ENCODE measurements around the gene TAS2R41. TPM values are rescaled to one million over a fixed set of nuclear protein-coding genes. Genes with fewer than 3 reads are reported as not detected.
"Not testable (repeated sequence)": the region's sequence is repeated elsewhere in the genome, so short reads cannot be mapped to it uniquely, and the experiment has no call there.

Gene TAS2R41
- total and polyA plus RNA-seq, 12 donors, result 0.28 TPM; not detected in 11

- intact Hi-C loops (cut with DNase I), result no loop called here
Measured at GRCh38 chr7:143463957-143464356, 13.7 kb upstream of the TAS2R41 start.

GRCh38 chr7:143467724-143468123 is 9.9 kb upstream of the TAS2R41 start:
- no peak for TF ChIP-seq POLR2A (IDR thresholded peaks at IDR 0.05)
- H3K9me3 ChIP-seq (replicated peaks in 1 of 3), result no peaks in the 10 kb centered on the region
- H3K4me1 ChIP-seq (replicated peaks in 1 of 2), result no peaks in the 10 kb centered on the region
- H3K27me3 ChIP-seq, result no peaks in the 10 kb centered on the region
- no peaks in the 10 kb centered on the region for H3K36me3 ChIP-seq (replicated peaks in 1 of 2)
- intact Hi-C loops (cut with DNase I), result no loop called here
- H3K27ac ChIP-seq, result no peak overlapping the region
- no peak overlapping the region for H3K4me3 ChIP-seq
- DNase-seq, result no peak
- 81 to 97% (median 91%) methylated on average over 1 of the region's 1 CpG for WGBS, 4 donors

More at GRCh38 chr7:143463957-143464356, 13.7 kb upstream of the TAS2R41 start:
- WGBS, 4 donors, result 14 to 63% (median 50%) methylated on average over 1 of the region's 1 CpG
- Histone ChIP-seq H3K4me1 (replicated peaks in 1 of 2) (no peaks in the 10 kb centered on the region), H3K27me3 (no peaks in the 10 kb centered on the region), H3K27ac (no peak overlapping the region), H3K9me3 (replicated peaks in 1 of 3) (no peaks in the 10 kb centered on the region), H3K4me3 (no peak overlapping the region), H3K36me3 (replicated peaks in 1 of 2) (no peaks in the 10 kb centered on the region)
- TF ChIP-seq POLR2A (IDR thresholded peaks at IDR 0.05), result no peak
- no peak for TF ChIP-seq CTCF (IDR thresholded peaks at IDR 0.05)
- DNase-seq, result no peak

GRCh38 chr7:143472071-143472689 is 5.5 kb upstream of the TAS2R41 start:
- H3K27me3 ChIP-seq; H3K36me3 ChIP-seq (replicated peaks in 1 of 2); DNase-seq; H3K4me1 ChIP-seq (replicated peaks in 1 of 2); H3K27ac ChIP-seq; H3K9me3 ChIP-seq (replicated peaks in 1 of 3); H3K4me3 ChIP-seq; intact Hi-C loops (cut with DNase I): not testable (repeated sequence)
- WGBS, 4 donors, result 77 to 88% (median 81%) methylated on average over 11 of the region's 11 CpGs

- no peaks in the 10 kb centered on the region for H3K4me1 ChIP-seq (replicated peaks in 1 of 2)
- TF ChIP-seq POLR2A (IDR thresholded peaks at IDR 0.05) (no peak), CTCF (IDR thresholded peaks at IDR 0.05) (no peak)
- no peak overlapping the region for H3K27ac ChIP-seq
- no peaks in the 10 kb centered on the region for H3K9me3 ChIP-seq (replicated peaks in 1 of 3)
- 64 to 74% (median 69%) methylated on average over 10 of the region's 10 CpGs for WGBS, 4 donors
- no peak overlapping the region for H3K4me3 ChIP-seq
- intact Hi-C loops (cut with DNase I), result no loop called here
- no peaks in the 10 kb centered on the region for H3K36me3 ChIP-seq (replicated peaks in 1 of 2)
- H3K27me3 ChIP-seq, result no peaks in the 10 kb centered on the region
- no peak for DNase-seq
Measured at GRCh38 chr7:143479055-143479766, 1.5 kb downstream of the TAS2R41 start.

- no peak overlapping the region for H3K27ac ChIP-seq
- H3K27me3 ChIP-seq, result no peaks in the 10 kb centered on the region
- TF ChIP-seq CTCF (IDR thresholded peaks at IDR 0.05) (no peak), POLR2A (IDR thresholded peaks at IDR 0.05) (no peak)
- H3K9me3 ChIP-seq (replicated peaks in 1 of 3), result no peaks in the 10 kb centered on the region
- no peak overlapping the region for H3K4me3 ChIP-seq
- H3K4me1 ChIP-seq (replicated peaks in 1 of 2), result no peaks in the 10 kb centered on the region
- intact Hi-C loops (cut with DNase I), result no loop called here
- H3K36me3 ChIP-seq (replicated peaks in 1 of 2), result no peaks in the 10 kb centered on the region
- no peak for DNase-seq
Measured at GRCh38 chr7:143480501-143480900, 2.8 kb downstream of the TAS2R41 start.
